OCI-LY7 (cell line): ENCODE measurements around the gene ZSWIM5.

Experiments used
- CTCF ChIP-seq: fragments of 200-600 bp; sonication (generic); conservative IDR thresholded peaks from 2 replicates; pipeline ENCODE4 v1.5.1; 2014; ENCODE audit warnings: mild to moderate bottlenecking, antibody characterized with exemption, low read length, moderate library complexity, mixed read lengths
- EZH2phosphoT487 ChIP-seq: fragments of 200-600 bp; sonication (generic); IDR thresholded peaks from 2 replicates; pipeline ENCODE4 v1.6.1; 2018; ENCODE audit warnings: low read depth, borderline replicate concordance, mild to moderate bottlenecking, mixed run types, antibody characterized with exemption, low read length, moderate library complexity, mixed read lengths

GRCh38 chr1:45177452-45177851 lies 29.0 kb downstream of the ZSWIM5 start:
- TF ChIP-seq CTCF (no peak), EZH2phosphoT487 (no peak)
